ENCODE results near the gene CYBC1.
A peak's percentile ranks its signal among the peaks of the same experiment; 100 is the strongest.

The CYBC1 gene

GRCh38 chr17:82405051-82405450, 45.5 kb downstream of the CYBC1 start:
- TF ChIP-seq, protein P1, sequence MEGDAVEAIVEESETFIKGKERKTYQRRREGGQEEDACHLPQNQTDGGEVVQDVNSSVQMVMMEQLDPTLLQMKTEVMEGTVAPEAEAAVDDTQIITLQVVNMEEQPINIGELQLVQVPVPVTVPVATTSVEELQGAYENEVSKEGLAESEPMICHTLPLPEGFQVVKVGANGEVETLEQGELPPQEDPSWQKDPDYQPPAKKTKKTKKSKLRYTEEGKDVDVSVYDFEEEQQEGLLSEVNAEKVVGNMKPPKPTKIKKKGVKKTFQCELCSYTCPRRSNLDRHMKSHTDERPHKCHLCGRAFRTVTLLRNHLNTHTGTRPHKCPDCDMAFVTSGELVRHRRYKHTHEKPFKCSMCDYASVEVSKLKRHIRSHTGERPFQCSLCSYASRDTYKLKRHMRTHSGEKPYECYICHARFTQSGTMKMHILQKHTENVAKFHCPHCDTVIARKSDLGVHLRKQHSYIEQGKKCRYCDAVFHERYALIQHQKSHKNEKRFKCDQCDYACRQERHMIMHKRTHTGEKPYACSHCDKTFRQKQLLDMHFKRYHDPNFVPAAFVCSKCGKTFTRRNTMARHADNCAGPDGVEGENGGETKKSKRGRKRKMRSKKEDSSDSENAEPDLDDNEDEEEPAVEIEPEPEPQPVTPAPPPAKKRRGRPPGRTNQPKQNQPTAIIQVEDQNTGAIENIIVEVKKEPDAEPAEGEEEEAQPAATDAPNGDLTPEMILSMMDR (IDR thresholded peaks at IDR 0.05; ENCODE audit: borderline replicate concordance, control extremely low read depth, extremely low read depth, insufficient read depth, missing control alignments) = no peak
- no peak for DNase-seq (ENCODE audit: low spot score)
- in situ Hi-C loops (cut with MboI; ENCODE audit: low sequenced_read_pairs, unreplicated experiment) = loop anchor here (5.0 kb wide), 1 partner anchor 53 kb away; no protein-coding TSS in a partner anchor

DNA sequence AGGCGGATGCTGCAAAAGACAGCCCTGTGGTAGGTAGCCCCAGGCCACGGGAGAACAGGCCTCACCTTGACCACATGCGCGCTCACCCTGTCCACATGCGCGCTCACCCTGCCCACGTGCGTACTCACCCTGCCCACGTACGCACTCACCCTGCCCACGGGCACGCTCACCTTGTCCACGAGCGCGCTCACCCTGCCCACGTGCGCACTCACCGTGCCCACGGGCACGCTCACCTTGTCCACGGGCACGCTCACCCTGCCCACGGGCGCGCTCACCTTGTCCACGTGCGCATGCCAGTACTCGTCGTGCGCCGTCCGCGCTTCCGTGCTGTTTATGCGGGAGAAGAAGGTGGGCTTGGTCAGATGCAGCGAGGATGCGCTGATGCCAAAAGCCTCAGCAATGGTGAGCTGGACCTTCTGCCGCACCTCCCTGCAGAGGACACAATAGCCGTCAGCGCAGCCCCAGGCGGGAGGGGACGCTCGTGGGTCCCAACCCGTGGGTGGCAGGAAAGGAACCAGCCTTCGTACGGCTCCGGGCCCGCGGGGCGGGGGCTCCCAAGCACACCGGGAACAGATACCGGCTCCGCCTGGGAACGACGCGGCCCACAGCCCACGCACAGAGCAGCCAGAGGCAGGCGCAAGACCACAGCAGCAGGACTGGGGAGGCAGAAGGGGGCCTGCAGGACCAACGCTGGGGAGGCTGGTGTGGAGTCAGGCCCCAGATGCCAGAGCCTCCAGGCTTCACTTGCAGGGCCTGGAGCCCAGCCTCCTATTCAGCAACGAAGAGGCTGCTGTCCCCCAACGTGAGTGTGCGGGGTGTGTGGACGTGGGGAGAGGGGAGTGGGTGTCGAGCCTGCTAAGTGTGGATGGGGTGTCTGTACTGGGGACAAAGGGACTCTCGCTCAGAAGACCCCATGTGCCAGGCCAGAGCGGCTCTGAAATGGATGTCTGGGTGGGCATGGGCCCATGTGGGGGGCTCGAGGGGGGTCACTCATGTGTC, 46.6 kb downstream of the CYBC1 start:
- DNase-seq (ENCODE audit: low spot score) = no peak
- TF ChIP-seq, protein P1 (IDR thresholded peaks at IDR 0.05; ENCODE audit: borderline replicate concordance, control extremely low read depth, extremely low read depth, insufficient read depth, missing control alignments) = no peak
- in situ Hi-C loops (cut with MboI; ENCODE audit: low sequenced_read_pairs, unreplicated experiment) = no loop called here

DNA sequence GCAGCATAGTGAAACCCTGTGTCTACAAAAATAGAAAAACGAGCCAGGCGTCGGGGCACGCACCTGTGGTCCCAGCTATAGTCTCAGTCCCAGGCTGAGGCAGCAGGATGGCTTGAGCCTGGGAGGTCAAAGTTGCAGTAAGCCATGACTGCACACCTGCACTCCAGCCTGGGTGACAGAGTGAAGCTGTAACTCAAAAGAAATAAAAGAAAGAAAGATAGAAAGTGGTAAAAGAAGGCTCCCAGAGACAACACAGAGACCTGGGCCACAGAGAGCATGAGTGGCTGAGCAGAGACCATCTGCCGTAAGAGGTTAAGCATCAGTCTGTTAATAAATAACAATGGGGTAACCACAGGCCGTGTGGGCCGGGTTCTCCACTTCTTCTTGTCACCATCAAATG, 47.7 kb downstream of the CYBC1 start:
- in situ Hi-C loops (cut with MboI; ENCODE audit: low sequenced_read_pairs, unreplicated experiment) = no loop called here
- peak; percentile 69 for DNase-seq (ENCODE audit: low spot score)
- TF ChIP-seq, protein P1 (IDR thresholded peaks at IDR 0.05; ENCODE audit: borderline replicate concordance, control extremely low read depth, extremely low read depth, insufficient read depth, missing control alignments) = no peak

GRCh38 chr17:82400830-82401229, 49.7 kb downstream of the CYBC1 start:
- in situ Hi-C loops (cut with MboI; ENCODE audit: low sequenced_read_pairs, unreplicated experiment) = no loop called here
- DNase-seq (ENCODE audit: low spot score) = peak; percentile 90
- TF ChIP-seq, protein P1 (IDR thresholded peaks at IDR 0.05; ENCODE audit: borderline replicate concordance, control extremely low read depth, extremely low read depth, insufficient read depth, missing control alignments) = no peak

GRCh38 chr17:82400206-82400605, 50.3 kb downstream of the CYBC1 start:
- DNase-seq (ENCODE audit: low spot score) = no peak
- TF ChIP-seq, protein P1 (IDR thresholded peaks at IDR 0.05; ENCODE audit: borderline replicate concordance, control extremely low read depth, extremely low read depth, insufficient read depth, missing control alignments) = no peak
- in situ Hi-C loops (cut with MboI; ENCODE audit: low sequenced_read_pairs, unreplicated experiment) = no loop called here

DNA sequence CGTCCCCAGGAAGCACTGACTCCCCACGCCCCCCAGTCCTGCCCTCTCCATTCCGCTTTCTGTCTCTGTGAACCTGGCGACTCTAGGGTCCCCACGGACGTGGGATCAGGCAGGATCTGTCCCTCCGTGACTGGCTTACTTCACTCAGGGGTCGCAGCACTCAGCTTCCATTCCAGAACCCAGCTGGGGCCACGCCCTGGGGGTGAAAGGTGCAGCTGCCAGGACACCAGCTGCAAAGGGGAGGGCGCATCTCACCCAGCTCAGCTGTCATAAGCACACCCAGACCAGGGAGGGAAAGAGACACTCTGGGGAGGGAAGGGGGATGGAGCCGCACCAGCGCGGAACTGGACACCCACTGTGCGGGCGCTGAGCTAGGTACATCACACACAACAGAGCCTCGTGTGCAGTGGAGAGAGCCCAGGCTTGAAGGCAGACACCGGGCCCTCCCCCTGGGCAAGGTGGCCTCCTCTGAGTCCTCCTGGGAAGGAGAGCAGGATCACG, 50.9 kb downstream of the CYBC1 start:
- TF ChIP-seq, protein P1 (IDR thresholded peaks at IDR 0.05; ENCODE audit: borderline replicate concordance, control extremely low read depth, extremely low read depth, insufficient read depth, missing control alignments) = no peak
- in situ Hi-C loops (cut with MboI; ENCODE audit: low sequenced_read_pairs, unreplicated experiment) = no loop called here
- DNase-seq (ENCODE audit: low spot score) = no peak

Data from GM13976 (cell line).